Ureter (tissue), 1 donor: ENCODE data around the gene JUN. TPM values are rescaled to one million over a fixed set of nuclear protein-coding genes. Genes with fewer than 3 reads are reported as not detected.

Experiments used
- DNase-seq: peaks from one replicate; pipeline ENCODE4 v3.0.0-alpha.2; 2020; ENCODE audit warnings: low spot score
- total RNA-seq: library from RNA; stranded (reverse); gene quantifications from one replicate; pipeline ENCODE4 v1.2.4, GENCODE V29; 2023
- donor health status: DM: yes; HTN: yes; CAD: no.

The JUN gene
- 37.9 TPM for total RNA-seq

DNA sequence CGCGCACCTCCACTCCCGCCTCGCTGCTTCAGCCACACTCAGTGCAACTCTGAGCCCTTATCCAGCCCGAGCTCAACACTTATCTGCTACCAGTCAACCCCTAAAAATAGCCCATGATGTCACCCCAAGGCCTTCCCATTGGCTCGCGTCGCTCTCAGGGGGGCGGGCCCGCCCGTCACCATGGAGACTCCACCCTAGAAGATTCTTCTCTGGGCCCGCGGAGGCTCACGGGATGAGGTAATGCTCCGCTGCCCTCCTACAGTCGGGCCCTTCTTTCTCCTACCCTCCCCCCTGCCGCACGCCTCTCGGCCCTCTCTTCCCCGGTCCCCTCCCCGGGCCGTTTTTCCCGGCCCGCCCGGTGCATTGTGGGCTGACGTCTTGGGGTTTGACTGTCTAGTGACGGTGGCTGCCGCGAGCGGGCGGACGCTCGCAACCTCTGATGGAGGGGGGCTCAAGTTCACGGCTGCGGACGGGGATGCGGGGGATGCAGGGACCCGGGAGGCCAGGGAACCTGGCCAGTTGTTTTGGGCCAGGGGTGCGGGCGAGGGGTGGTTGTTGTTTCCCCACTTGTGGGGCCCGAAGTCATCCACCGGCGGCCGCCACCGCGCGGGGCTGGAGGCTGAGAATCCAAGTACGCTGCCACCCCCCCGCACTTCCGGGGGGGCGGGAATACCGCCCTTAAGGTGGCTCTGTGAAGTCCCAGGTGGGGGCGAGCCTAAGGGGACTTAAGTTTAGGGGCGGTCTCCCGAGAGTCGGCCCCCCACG lies at the start of gene JUN:
Gene JUN (minus strand): TSS at position 55 of the 765 bp plus-strand sequence. CDS start 977 bp downstream, outside the sequence.
- DNase-seq = peak; percentile 100

DNA sequence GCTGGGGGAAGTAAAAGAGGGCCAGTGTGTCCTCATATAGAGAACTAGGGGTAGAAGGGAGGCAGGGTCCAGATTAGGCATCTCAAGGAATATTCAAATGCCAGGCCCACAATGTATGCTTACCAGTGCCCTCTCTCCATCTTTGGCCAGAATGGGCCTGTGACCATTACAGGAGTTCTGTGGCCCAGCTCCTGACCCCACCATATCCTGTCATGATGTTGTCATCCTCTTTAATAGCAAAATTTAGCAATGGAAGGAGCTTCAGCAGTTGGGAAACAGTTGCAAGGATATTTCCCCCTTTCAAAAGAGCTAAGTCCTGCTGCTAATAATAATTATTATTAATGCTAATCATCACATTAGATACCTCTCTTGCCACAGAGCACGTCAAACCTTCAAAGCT lies 49.3 kb upstream of the JUN start:
- no peak for DNase-seq

DNA sequence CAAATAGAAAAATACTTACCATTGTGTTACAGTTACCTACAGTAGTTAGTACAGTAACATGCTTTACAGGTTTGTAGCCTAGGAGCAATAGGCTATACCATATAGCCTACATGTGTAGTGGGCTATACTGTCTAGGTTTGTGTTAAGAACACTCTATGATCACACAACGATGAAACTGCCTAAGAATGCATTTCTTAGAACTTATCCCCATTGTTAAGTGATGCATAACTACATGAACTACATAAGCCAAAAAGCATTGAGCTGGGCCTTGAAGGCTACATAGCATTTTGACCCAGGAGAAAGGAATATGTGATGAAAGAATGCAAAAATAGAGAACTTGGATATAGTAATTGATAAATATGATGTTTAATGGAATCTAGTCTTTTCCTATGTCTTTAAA lies 46.4 kb upstream of the JUN start:
- no peak for DNase-seq

DNA sequence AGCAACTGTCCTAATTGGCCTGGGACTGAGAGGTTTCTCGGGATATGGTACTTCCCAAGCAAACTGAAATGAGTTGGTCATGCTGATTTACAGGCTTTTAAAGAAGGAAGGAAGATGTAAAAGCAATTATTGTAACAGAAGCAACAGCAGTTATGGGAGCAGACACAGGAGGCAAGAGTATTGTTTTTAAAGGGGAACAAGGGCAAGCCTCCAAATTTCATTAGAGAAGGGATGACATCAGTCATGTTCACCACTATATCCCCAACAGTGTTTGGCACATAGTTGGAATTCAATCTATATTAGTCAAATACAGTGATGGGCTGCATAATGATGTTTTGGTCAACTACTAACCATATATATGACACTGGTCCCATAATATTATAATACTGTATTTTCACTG lies 46.0 kb upstream of the JUN start:
- DNase-seq = no peak

DNA sequence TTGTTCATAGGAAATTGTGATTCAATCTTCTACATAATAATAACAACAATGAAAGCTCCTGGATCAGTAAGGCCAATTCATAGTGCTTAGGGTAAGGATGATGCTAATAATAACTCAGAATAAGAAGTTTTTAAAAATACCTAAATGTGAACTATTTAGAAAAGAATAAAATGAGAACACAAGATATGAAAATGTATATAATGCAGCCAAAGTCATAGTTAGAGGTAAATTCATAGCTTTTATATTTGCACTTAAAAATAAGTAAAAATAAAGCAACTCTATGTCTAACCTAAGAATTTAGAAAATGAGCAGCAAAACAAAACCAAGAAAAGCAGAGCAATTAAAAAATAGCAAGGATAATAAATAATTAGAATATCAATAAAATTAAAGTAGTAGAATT lies 43.5 kb upstream of the JUN start:
- no peak for DNase-seq

DNA sequence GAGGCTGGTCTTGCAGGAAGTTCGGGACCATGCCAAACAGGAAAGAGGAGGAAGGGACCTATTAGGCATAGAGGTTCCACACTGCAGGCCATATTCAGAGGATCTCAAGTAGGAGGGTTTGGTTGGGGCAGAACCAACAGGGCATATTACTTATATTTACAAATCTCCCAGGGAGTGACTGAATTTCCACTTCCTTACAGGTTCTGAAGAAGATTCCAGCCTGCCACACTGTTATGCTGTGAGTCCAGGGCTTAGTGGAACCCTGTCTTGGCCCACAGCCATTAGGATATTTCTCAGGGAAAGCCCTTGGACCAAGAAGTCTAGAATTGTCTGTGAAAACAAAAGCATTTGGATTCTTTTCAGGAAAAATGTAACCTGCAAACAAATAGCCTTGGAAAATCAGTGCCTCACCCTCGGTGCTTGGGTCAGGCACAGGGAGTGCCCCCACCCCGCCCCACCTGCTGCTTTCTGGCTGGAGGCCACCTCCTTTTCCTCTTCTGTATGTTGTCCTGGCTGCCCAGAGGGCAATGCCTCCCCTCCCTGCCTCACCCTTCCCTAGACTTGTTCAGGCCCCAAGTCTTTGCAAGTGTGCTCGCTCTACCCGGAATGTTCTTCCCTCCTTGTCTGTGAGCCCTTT lies 41.0 kb upstream of the JUN start:
- peak; percentile 63 for DNase-seq

DNA sequence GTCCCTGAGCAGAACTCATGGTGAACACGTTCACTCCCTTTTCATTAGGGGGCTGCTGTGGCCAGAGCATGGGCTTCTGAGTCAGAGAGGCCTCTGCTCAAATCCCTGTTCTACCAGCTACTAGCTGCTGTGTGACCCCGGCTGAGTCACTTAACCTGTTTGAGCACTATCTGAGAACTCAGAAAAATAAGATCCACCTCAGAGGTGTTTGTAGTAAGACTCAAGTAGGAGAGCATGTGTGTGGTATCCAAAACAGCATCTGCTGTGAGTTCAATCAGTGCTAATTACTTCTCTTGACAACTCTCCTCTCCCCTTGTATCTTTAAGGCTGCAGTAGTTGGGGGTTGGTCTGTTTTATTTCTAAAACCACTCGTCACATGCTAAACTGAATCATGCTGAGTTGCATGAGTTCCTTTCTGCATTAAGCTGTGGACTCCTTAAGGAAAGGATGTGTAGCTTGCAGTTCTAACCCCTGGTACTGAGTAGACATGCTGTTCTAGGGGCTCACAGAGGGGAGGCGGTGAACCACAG lies 39.7 kb upstream of the JUN start:
- DNase-seq = no peak

DNA sequence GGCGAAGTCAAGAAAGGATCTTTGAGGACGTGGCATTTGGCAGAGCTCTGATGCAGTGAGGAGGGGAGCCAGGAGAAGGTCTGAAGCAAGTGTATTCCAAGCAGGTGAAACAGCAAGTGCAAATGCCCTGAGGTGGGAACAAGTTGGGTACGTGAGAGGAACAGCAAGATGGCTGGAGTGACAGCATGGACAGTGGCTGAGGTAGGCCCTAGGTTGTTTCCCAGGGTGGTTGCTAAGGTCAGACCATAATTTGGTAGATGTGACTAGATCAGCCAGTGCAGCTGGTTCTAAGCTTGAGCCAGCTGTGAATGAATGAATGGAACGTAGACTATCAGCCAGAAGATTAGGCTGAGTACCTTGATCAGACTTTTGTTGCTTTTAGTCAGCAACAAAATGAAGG lies 37.5 kb upstream of the JUN start:
- no peak for DNase-seq

DNA sequence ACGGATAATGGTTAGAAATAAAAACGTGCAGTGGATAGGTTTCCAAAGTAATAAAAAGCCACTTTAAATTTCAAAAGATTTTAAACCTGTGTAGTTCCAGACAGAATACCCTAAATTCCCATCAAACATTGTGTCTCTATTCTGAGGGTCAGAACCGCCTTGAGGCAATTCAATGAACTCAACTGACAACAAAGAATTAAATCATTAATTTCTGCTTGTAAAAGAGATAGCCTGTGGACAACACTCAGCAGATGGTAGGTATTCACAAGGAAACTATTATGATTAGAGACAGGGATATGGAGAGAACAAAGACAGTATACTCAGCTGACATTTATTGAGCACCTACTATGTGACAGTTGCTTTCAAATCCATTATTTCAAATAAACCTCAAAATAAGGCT lies 35.1 kb upstream of the JUN start:
- no peak for DNase-seq

DNA sequence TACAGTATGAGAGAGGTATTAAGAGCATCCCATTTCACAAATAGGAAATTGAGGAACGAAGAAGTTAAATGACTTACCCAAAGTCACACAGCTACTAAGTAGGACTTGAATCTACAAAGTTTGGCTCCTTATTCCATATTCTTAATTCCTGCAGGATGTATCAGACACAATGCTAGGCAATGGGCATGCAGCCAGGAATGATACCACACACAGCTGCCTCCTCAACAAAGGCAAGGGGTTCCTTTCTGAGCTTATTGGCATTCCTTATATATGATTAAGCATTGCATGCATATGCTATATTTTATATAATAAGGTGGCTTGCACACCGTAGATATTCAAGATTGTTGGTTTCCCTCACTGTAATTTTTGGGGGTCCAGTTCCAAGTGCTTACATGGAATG lies 34.2 kb upstream of the JUN start:
- no peak for DNase-seq

DNA sequence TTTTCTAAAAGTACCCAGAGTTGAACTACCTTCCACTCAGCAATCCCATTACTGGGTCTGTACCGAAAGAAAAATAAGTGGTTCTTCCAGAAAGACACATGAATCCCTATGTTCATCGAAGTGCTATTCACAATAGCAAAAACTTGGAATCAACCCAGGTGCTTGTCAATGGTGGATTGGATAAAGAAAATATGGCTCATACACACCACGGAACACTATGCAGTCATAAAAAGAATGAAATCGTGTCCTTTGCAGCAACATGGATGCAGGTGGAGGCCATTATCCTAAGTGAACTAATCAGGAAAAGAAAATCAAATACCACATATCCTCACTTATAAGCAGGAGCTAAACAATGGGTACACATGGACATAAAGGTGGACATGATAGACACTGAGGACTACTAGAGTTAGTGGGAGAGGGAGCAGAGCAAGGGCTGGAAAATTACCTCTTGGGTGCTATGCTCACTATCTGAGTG lies 32.9 kb upstream of the JUN start:
- no peak for DNase-seq

DNA sequence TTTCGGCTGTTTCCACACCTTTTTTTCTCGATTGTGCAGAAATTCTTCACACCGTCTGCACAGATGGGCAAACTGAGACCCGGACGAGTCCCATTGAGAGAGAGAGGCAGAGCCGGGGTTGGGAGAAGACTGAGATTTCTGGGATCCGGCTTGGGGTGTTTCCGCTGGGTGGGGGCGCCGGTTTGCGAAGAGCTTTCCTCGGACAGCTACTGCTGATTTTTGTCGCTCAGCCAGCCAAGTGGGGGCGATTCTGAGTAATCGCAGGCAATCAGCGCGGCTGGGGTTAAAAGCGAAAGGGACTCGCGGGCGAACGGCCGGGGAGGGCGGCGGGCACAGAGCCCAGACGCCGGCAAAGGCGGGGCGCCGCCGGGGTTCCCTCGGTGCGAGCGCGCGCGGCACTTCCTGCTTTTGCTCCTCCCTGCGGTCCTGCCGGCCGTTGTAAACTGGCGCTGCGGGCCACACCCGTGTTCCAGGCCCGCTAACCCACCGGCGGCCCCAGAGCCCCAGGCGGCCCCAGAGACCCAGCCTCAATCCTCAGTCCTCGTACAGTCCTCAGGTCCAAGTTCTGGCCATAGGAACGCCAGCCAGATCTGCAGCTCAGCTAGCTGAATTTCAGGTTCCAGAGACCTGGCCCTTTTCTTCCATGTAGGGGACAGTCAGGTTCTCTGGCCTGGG lies 32.4 kb upstream of the JUN start:
- peak; percentile 93 for DNase-seq

DNA sequence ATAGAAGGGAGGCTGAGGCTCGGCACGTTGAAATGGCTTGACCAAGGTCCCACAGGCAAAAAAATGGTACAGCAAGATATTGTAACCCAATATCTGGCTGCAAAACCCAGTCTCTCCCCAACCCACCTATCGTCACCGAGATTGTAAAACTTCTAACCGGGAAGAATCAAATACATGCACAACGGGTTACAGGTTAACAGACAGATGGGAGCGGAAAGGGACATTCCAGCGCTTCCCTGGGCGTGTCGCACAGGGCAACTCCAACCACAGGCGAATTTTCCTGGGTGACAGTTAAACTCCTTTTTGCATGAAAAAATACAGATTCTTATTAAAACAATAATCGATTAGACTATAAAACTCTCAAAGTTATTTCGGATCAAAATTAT lies 31.8 kb upstream of the JUN start:
- no peak for DNase-seq

DNA sequence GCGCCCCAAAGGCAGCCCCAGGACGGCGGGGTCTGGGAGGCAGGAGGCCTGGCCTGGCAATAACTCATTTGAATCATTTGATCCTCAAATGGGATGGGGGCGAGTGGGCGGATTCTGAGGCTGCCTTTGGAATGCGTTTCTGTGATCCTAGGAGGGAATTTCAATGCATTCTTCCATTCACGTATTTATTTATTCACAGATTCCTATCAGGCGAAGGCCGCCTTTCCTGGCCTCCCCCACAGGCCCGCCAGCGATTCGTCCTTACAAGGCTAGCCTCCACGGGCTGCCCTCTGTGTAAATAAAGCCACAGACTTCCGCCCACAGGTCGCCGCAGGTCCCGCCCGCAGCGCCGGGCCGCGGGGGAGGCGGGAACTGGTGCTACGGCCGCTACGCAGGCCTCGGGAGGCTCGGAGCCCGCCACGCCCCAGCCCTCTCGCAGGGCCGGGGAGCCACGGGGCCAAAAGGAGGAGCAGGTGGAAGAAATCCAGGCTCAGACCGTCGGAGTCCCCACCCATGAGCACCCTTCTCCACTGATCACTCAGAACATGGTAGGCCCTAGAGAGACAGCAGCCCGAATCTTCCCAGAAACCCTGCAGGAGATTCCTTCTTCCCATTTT lies 31.3 kb upstream of the JUN start:
- peak; percentile 91 for DNase-seq

DNA sequence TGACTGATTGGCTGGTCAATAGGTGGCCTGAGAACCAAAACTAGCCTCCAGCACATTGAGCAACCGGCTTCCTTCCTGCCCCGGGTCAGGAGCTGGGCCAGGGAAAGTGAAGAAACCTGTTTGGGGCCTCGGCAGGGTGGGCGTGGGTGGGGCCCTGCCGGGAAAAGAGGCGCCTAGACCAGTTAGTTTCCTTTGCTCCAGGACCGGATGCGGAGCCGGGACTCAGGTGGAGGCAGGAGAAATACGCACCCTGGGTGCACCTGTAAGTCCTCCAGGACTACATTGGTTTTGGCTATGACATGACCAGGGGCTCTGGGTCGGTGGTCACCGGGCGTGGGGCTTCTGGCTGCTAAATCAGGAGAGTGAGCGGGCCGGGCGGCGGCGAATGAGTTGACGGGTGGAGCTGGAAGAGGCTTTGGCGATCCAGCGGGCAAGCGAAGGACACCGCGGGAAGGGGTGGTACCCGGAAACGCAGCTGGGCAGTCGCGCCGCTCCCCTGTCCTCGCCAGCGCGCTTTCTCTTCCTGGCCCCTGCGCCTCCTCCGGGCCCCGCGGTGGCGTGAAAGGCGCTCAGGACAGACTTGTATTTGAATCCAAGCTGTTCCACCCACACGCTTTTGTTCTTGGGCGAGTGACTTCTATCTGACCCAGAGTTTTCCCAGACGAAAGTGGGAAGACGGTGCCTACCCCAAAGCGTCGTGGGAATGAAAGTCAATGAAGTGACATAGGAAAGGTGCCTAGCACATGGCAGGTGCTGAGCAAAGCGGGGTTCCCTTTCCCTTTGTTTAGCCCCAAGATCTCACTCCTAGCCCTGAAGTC lies 30.6 kb upstream of the JUN start:
- DNase-seq = peak; percentile 79

DNA sequence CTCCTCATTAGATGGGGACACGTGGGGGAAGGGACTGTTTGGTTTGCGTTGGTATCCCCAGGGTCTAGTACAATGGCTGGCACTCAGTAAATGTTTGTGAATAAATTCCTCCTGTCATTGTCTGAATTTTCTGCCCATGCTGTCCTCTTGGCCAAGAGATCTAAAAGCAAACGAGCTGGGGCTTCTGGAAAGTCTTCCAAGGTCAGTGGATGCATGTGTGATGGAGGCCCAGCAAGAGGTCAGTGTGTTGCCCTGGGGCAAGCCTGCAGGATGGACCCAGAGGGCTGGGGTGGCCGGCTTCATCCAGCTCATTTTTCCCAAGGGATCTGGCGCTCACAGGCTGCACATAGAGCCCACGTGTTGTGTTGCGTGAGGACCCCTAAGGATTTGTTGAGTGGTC lies 30.0 kb upstream of the JUN start:
- no peak for DNase-seq

DNA sequence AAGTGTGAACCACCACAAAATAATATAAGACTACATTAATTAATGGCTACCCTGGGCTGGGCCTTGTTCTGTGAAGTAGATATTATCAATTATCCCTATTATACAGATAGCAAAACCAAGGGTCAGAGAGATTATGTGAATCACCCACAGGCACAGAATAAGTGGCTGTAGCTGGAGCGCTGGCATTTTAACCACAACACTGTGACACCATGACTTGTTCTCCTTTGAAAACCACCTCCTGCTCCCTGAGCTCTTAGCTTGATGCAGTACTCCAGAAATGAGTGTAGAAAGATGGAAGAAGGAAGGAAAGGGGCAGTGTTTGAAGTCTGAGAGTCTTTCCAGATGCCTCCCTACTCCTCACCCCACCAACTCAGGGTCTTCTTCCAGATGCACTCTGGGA lies 29.5 kb upstream of the JUN start:
- DNase-seq = no peak

DNA sequence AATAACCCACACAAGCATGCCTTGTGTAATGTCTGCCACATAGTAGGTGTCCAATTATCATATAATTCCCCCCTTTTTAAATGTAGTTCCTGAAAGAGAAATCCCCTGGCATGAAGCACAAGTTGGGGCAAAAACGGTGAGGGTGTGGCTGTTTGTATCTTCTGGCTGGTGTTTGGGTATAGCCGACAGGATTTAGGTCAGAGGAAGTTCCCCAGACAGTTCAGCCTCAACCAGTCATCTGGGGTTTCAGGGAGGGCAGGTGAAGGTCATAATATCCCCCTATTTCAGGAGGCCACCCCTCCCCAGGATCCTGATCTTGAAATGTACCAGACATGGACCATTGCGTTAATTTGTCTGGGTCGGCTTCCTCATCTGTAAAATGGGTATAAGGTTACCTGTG lies 29.1 kb upstream of the JUN start:
- no peak for DNase-seq

DNA sequence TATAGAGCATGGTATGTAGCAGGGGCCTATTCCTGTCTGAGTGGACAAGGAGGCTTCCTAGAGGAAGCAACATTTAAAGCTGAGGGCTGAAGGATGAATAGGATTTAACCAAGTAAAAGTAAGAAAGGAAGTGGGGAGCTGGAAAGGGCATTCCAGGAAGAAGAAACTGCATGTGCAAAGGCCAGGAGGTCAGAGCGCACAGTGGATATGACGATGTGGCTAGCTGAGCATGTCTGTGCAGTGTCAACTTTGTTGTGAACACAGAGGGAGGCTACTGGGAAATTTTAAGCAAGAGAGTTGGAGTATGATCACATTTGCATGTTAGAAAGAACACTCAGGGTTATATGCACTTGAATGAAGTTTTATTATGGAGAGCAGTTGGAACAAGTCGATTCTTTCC lies 28.6 kb upstream of the JUN start:
- no peak for DNase-seq

DNA sequence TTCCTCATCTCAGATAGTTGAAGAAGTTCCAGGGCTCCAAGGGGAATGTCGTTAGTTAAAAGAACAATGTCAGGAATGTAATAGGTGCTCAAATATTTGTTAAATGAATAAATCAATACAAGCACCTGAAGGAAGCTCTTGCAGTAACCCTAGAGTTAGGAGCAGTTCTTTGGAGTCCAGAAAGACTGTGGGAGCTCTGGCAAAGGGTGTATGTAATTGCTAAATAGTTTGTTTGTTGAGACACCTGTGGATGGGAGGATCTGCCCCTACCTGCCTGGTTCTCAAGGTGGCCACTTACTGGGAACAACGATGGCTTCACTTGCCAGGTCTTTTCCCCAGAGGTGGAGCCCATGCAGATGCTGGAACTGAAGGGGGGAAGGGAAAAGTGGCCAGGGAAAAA lies 27.5 kb upstream of the JUN start:
- DNase-seq = no peak

DNA sequence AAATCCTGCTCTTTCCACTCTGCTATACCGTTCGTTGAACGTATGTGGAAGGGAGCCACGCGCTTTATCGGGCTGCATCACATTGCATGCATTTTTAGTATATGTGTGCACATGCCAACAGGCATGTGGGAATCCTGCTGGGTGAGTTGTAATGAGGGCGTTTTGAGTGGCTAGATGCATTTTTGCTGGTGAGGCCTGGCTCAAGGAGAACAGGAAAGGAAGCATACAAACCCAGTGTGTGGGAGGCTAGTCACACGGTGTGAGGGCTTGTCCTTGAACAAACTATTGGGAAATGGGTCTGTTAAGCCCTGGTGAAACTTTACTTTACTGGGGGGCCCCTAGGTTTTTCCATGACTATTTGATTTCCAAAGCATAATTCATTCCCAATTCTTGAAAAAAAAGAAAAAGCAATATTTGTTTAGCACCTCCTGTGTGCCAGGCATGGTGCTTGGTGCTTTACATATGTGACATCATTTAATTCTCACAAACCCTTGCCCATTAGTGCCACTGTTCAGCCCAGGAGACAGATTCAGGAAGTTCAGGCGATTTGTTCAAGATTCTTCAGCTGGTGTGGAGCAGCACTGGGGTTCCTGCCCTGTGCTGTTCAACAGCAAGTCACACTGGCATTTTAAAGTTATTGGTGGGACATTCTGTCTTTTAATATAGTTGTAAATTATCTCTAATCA lies 25.6 kb upstream of the JUN start:
- peak; percentile 61 for DNase-seq
